Liver (tissue), 3 donors: ENCODE data around the gene CMTM8.

ENCODE experiments used
- FOXA1 ChIP-seq: IDR thresholded peaks from 2 replicates; pipeline ENCODE4 v1.6.1; 2016; ENCODE audit warnings: antibody characterized with exemption
- HNF4A ChIP-seq, 2 donors: conservative IDR thresholded peaks; 2 replicates each; pipeline ENCODE4 v1.6.1; 2016; ENCODE audit warnings: antibody characterized with exemption in 2 of 2, mild to moderate bottlenecking in 2 of 2
- JUND ChIP-seq, 2 donors: IDR thresholded peaks; 2 replicates each; pipeline ENCODE4 v1.6.1; 2016; ENCODE audit warnings: antibody characterized with exemption in 2 of 2
- NR2F2 ChIP-seq: IDR thresholded peaks from 2 replicates; pipeline ENCODE4 v1.6.1; 2016; ENCODE audit warnings: antibody characterized with exemption
- SP1 ChIP-seq: IDR thresholded peaks from 2 replicates; pipeline ENCODE4 v1.6.1; 2018; ENCODE audit warnings: antibody characterized with exemption, mild to moderate bottlenecking
- TAF1 ChIP-seq: conservative IDR thresholded peaks from 2 replicates; pipeline ENCODE4 v1.6.1; 2016; ENCODE audit warnings: antibody characterized with exemption, mild to moderate bottlenecking
- YY1 ChIP-seq: IDR thresholded peaks from 2 replicates; pipeline ENCODE4 v1.6.1; 2016; ENCODE audit warnings: antibody characterized with exemption, mild to moderate bottlenecking
- TF ChIP-seq, protein P1 (sequence below): fragments of 150-350 bp; IDR thresholded peaks from 2 replicates; pipeline ENCODE4 v1.5.1; 2017; ENCODE audit warnings: improper control_type of control experiment, low read depth, low read length; ENCODE audit not compliant: missing input control
- TF ChIP-seq, protein P2 (sequence below): IDR thresholded peaks from 2 replicates; pipeline ENCODE4 v1.6.1; 2016; ENCODE audit warnings: antibody characterized with exemption
- TF ChIP-seq, protein P3 (sequence below): IDR thresholded peaks from 2 replicates; pipeline ENCODE4 v1.6.1; 2016; ENCODE audit warnings: antibody characterized with exemption
- TF ChIP-seq, protein P4 (sequence below): IDR thresholded peaks from 2 replicates; pipeline ENCODE4 v1.6.1; 2016; ENCODE audit warnings: antibody characterized with exemption, mild to moderate bottlenecking
- donor health status: healthy.
- donor health status: healthy.

DNA sequence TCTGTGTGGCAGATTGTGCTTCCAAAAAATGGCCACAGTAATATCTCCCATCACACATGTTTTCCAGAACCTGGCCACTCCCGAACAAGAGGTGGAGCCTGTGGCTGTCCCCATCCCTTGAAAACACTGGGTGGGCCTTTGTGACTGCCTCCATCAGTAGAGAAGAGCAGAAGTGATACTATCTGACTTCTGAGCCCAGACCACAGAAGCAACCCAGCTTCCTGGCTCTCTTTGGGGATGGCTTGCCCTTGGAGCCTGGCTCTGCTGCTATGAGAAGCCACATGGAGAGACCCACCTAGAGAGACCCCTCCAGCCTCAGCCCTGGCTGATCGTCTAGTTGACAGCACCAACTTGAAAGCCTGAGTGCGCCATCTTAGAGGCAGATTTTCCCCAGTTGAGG lies 39.8 kb upstream of the CMTM8 start:
- TF ChIP-seq, protein P1, sequence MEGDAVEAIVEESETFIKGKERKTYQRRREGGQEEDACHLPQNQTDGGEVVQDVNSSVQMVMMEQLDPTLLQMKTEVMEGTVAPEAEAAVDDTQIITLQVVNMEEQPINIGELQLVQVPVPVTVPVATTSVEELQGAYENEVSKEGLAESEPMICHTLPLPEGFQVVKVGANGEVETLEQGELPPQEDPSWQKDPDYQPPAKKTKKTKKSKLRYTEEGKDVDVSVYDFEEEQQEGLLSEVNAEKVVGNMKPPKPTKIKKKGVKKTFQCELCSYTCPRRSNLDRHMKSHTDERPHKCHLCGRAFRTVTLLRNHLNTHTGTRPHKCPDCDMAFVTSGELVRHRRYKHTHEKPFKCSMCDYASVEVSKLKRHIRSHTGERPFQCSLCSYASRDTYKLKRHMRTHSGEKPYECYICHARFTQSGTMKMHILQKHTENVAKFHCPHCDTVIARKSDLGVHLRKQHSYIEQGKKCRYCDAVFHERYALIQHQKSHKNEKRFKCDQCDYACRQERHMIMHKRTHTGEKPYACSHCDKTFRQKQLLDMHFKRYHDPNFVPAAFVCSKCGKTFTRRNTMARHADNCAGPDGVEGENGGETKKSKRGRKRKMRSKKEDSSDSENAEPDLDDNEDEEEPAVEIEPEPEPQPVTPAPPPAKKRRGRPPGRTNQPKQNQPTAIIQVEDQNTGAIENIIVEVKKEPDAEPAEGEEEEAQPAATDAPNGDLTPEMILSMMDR, result no peak
- TF ChIP-seq, protein P2, sequence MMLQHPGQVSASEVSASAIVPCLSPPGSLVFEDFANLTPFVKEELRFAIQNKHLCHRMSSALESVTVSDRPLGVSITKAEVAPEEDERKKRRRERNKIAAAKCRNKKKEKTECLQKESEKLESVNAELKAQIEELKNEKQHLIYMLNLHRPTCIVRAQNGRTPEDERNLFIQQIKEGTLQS, result no peak
- no peak for TF ChIP-seq JUND (IDR thresholded peaks at IDR 0.05)
- TF ChIP-seq, protein P3, sequence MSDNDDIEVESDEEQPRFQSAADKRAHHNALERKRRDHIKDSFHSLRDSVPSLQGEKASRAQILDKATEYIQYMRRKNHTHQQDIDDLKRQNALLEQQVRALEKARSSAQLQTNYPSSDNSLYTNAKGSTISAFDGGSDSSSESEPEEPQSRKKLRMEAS, result no peak
- no peak for TF ChIP-seq YY1
- TF ChIP-seq SP1, result no peak
- no peak for TF ChIP-seq NR2F2
- TF ChIP-seq HNF4A (conservative IDR thresholded peaks at IDR 0.05), result no peak
- no peak for TF ChIP-seq TAF1
- TF ChIP-seq, protein P4, sequence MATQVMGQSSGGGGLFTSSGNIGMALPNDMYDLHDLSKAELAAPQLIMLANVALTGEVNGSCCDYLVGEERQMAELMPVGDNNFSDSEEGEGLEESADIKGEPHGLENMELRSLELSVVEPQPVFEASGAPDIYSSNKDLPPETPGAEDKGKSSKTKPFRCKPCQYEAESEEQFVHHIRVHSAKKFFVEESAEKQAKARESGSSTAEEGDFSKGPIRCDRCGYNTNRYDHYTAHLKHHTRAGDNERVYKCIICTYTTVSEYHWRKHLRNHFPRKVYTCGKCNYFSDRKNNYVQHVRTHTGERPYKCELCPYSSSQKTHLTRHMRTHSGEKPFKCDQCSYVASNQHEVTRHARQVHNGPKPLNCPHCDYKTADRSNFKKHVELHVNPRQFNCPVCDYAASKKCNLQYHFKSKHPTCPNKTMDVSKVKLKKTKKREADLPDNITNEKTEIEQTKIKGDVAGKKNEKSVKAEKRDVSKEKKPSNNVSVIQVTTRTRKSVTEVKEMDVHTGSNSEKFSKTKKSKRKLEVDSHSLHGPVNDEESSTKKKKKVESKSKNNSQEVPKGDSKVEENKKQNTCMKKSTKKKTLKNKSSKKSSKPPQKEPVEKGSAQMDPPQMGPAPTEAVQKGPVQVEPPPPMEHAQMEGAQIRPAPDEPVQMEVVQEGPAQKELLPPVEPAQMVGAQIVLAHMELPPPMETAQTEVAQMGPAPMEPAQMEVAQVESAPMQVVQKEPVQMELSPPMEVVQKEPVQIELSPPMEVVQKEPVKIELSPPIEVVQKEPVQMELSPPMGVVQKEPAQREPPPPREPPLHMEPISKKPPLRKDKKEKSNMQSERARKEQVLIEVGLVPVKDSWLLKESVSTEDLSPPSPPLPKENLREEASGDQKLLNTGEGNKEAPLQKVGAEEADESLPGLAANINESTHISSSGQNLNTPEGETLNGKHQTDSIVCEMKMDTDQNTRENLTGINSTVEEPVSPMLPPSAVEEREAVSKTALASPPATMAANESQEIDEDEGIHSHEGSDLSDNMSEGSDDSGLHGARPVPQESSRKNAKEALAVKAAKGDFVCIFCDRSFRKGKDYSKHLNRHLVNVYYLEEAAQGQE, result no peak
- TF ChIP-seq FOXA1, result no peak
